NAMALWA (cell line): ENCODE data around the gene GCSAML.
"Not testable (repeated sequence)": the region's sequence is repeated elsewhere in the genome, so short reads cannot be mapped to it uniquely, and the experiment has no call there.

Experiments used
- DNase-seq: peaks from one replicate; pipeline ENCODE4 v3.0.0-alpha.2; 2015; ENCODE audit warnings: low spot score

GCSAML gene

DNA sequence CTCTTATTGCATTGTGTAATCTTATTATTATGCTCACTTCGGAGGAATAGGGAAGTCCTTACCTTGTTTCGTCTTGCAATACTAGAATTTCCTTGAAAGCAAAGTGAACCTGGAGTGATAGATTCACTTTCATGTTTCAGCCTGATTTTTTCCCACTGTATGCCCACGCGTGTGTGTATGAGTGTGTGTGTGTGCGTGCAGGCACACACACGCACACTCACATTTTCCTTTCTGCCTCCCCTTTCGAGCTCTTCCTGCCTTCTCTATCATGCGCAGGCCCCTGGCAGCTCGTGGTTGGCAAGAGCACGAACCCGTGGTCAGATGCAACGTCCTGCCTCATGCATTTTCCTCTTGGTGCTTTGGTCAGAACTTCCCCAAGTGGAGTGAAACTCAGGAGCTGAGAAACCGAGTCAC is at the start of gene GCSAML:
TSS of gene GCSAML (plus strand) at position 366 of the 414 bp plus-strand sequence. CDS start 58 bp downstream, outside the sequence.
- no peak for DNase-seq

DNA sequence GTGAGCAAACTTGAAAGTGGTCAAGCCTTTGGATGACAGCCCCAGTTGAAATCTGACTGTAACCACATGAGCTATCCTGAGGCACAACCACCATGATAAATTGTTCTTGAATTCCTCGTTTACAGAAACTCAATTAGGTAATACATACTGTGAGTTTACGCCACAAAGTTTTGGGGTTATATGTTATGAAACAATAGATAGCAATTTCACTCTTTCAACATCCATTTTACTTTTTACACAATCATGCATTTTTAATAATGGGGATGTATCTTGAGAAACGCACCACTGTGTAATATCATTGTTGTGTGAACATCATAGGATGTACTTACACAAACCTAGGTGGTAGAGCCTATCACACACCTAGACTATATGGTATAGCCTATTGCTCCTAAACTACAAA is 48.1 kb upstream of the GCSAML start:
- no peak for DNase-seq

DNA sequence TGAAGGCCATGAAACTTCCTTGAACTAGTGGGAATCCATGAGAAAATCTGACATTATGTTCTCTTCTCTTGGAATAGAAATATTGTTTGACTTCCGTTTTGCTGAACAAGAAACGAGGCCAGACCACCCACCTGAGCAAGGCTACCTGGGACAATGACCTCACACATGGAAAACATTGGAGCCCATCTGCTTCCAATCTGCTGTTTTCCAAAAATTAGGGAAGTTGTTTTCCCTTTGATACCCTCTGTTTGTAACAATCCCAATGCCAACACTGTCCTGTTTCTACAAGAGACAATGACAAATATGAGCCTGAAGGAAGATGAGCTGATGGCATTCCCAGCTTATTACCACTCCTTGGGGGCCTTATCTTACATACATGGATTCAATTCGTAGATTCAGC is 42.1 kb upstream of the GCSAML start:
- no peak for DNase-seq

DNA sequence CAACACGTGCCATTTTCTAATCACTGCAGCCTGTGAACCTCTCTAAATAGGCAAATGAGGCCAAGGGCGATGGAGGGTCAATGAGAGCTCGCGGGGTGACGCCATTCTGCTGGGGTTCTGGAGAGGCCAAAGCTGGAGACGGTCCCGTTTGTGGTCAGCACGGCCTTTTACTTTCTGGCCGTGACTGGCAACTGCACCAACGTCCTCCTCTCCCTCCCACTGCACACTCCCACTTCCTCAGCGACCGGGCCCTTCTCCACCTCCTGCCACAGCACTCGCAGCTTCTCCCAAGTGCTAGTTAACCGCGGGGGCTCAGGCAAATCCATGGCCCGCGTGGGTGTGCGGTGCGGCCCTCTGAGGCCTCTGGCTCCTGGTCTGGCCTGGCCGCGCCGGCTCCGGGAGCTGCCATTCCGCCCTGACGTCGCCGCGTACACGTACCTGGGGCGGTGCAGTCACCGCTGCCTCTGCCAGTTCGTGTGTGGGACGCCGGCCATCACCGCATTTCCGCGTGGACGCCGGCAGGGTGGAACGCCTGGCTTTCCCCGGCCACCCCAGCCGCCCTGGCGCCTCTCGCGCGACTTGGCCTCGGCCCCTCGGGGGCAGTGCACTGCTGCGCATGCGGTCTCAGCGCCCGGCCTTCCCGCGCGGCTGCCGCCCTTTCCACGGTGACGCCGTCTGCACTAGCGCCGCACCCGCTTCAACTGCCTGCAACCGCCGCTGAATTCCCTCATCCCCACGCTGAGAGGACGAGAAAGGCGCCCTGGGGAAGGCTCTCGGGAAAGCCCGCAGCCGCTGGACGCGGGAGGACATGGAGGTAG is 30.9 kb upstream of the GCSAML start:
- no peak for DNase-seq

DNA sequence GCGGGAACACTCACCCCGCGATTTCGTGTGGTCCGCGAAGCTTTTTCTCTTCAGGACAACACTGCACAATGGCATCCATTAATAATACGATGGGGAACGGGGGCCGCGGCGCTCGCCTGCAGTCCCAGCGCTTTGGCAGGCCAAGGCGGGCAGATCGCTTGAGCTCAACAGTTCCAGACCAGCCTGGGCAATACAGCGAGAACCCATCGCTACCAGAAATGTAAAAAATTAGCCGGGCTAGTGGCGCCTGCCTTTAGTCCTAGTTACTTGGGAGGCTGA is 30.4 kb upstream of the GCSAML start:
- DNase-seq, result no peak

DNA sequence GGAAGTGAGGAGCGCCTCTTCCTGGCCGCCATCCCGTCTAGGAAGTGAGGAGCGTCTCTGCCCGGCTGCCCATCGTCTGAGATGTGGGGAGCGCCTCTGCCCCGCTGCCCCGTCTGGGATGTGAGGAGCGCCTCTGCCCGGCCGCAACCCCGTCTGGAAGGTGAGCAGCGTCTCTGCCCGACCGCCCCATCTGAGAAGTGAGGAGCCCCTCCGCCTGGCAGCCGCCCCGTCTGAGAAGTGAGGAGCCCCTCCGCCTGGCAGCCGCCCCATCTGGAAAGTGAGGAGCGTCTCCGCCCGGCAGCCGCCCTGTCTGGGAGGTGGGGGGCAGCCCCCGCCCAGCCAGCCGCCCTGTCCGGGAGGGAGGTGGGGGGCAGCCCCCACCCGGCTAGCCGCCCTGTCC is 27.0 kb upstream of the GCSAML start:
- not testable (repeated sequence) for DNase-seq

DNA sequence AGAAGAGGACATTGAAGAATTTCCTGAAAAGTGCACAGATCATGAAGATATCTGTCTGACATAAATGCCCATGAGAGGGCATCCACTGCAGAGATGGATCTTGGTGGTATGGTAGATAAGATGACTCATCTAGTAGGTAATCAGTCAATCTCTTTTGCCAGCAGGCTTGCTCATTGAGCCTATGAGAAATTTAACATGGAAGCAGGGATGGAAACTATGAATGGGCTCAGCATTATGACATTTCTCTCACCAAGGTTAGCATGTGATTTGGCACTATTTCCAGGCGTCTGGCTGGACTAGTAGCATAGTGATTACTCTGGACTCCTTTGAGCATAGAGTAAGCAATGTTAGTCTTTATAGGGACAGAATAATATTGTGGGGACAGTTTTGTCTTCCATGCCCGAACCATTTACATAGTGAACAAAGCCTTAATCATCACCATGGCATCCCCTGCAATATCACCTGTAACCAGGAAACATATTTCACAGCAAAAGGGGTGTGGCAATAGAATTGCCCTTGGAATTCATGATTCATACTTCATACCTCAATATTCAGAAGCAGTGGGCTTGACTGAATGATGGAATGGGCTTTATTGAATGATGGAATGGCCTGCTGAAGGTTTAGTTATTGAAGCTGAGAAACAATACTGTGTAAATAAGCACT is 20.0 kb upstream of the GCSAML start:
- DNase-seq, result no peak

DNA sequence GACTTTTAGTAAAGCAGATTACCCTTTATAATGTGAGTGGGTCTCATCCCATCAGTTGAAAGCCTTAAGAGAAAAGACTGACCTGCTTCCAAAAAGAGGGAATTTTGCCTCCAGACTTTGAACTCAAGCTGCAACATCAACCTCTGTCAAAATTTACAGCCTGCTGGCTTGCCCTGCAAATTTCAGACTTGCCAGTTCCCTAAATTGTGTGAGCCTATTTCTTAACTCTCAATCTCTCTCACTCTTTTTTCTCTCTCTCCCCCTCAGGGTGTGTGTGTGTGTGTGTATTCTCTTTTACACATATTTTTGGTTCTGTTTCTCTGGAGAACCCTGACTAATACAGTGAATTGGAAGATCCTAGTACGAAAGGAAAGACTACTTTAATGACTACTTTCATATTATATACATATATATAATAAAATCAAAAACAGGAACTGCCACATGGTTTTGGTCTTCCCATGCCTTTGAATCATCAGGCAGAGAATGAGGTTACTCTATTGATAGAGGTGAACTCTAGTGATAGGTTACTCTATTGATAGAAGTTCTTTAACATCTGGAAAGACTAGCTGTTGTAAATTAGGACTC is 19.1 kb upstream of the GCSAML start:
- no peak for DNase-seq

DNA sequence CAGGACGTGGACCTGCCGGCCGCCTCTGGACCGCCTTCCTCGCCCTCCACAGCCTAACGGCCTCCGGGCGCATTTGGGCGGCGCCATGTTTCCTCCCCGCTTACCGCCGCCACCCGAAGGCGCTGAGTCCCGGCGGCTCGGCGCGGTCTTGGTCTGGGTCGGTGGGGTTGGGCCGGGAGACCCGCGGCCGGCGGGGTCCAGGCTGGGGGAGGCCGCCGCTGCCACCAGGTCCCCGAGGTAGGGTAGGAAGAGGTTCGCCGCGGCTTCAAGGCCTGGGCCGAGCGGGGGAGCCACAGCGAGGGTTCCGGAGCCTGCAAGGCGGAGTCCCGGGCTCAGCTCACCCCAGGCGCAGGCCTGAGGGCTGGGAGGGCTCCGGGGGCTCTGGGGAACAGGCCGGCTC is 18.1 kb upstream of the GCSAML start:
- DNase-seq, result no peak

DNA sequence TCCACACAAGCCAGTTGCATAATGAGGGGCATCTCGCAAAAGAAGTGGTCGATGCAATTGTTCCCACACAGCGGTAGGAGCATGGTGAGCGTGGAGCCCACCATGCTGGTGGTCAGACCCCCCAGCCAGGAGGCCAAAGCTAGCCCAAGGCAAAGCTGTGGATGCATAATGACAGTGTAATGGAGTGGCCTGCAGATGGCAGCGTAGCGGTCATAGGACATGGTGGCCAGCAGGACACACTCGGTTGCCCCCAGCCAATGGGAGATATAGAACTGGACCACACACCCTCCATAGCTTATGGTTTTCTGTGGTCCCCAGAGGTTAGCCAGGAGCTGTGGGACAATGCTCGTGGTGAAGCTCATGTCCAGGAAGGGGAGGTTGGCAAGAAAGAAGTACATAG is 17.0 kb upstream of the GCSAML start:
- no peak for DNase-seq

DNA sequence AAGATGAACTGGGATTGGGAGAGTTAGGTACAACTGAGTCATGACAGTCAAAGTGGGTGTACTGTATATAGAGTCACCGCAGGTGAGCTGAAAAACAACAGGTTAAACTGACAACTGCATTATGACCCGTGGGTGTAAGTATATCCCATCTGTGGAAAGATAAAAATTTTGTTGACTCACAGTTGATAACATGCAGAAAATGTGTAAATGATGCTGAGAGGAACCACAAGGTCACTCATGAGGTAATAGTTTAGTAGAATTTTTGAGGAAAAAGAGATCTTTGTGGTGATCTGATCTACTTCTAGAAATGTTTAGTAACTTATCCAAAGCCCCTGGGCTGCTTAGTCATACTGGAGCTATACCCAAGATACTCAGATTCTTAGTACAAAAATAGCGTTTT is 13.5 kb upstream of the GCSAML start:
- DNase-seq, result no peak

DNA sequence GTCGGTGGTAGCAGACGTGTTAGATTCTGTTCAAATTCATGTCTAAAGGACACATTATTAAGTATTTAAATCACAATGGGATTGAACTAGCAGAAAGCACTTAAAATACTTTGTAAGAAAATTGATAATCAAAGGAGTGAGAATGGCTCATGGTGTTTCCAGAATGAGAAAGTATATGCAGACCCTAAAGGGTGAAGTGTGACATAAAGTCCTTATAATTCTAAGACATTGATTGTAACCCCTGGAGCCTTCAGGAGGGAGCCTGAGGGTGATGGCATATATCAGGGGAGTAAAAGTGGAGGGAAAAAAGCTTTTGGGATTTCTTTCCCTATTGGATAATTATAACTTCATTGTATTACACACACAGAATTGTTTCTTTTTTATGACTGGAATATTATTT is 12.6 kb upstream of the GCSAML start, which contains the start of gene OR2C3:
TSS of gene OR2C3 (minus strand) at position 101 of the 400 bp plus-strand sequence. CDS start 3,929 bp downstream, outside the sequence.
- DNase-seq, result no peak

DNA sequence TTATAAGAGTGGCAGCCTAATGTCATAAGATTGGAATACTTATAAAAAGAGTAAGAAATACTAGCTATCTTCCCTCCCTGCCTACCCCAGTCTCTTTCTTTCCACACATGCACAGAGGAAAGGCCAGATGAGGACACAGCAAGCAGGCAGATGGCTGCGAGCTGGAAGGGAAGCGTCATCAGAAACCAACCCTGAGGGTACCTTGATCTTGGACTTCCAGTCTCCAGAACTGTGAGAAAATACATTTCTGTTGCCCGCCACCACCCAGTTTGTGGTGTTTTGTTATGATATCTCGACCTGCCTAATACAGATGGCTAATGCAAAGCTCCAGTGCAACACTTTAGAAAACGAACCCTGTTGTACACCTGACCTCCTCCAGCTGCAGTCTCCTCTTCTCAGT is 10.4 kb upstream of the GCSAML start:
- DNase-seq, result no peak

DNA sequence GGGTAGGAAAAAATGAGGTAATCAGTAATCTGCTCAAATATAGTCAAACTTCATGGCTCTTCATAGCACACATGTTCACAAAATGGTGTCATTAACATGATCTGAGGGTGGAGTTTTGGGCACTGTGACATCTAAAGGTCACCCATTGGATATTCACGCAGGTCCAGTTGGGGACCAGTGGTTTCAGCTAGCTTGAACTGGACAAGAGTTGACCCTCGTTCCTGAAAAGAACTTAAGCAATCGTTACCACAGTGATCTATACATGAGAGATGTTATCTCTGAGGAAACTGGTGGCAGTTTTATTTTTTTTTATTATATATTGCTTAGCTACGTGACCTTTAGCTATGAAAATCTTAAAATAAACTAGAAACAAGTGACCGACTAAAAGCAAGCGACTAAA is 9.7 kb upstream of the GCSAML start:
- no peak for DNase-seq

DNA sequence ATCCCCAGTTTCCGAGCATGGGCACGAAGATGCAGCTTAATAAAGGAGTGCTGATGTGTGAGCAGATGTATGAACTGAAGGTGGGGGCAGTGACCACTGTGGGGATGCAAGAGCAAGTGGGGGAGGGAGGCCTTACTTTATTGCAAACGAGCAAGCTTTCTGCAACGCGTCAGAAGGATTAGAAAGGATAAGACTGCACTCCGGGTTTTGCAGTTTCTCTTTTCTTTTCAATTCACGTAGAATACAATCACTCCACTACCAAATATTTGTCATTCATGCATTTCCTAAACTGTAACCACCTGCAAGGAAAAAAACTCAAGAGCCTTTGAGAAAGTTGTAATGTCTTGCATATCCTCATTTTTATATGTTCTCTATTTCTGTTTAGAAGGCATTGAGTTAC is 8.4 kb upstream of the GCSAML start:
- DNase-seq, result no peak

DNA sequence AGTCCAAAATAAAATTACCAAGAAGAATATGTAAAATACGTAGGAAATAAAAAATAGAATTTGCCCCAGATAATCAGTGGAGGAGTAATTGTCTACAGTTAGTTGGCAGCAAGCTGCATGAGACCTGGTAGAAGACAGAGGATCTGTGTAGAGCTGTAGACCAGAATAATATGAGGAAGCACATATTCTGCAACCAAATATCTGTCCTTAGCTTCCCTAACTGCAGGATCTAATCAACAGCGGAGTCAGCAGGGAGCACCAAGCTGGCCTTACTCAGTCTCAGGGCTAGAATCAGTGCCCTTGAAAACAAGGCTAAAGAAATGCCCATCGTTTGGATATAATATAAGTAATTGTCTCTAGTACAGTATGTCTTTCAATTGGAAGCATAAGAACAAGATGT is 6.1 kb upstream of the GCSAML start:
- no peak for DNase-seq

DNA sequence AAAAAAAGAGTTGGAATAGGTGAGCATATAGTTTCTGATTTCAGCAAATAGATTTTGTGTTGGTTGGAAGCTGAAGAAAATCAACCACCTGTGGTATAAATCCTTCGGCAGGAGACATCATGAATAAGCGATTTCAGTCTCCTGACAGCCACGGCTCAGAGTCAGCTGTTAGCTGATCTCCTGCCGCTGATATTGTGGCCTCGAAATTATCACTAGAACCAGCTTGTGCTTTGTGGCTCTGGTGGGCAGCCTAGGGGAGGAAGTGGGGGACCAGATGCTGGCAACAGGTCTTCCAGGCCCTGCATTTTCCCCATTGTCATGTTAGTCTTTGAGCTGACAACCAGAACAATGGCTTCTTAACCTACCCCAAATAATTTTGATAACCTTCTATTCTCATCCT is 842 bp upstream of the GCSAML start:
- DNase-seq, result no peak

DNA sequence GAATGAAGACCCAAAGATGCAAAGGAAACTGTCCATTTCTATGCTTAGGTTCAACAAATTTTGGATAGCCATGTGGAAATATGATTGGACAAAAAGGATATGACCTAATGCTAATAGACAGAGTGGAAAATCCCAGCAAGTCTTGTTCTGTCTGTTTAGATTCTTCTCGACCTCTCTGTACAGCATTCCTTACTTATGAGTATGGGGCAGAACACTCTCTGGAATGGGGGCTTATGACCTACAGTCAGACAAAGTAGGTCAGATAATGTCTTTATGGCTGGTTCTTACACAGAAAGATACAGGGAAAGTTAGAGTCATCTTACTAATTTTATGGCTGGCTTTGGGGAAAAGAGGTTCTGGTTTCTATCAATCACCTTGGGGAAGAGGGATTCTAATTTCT is 2.8 kb downstream of the GCSAML start:
- DNase-seq, result no peak

DNA sequence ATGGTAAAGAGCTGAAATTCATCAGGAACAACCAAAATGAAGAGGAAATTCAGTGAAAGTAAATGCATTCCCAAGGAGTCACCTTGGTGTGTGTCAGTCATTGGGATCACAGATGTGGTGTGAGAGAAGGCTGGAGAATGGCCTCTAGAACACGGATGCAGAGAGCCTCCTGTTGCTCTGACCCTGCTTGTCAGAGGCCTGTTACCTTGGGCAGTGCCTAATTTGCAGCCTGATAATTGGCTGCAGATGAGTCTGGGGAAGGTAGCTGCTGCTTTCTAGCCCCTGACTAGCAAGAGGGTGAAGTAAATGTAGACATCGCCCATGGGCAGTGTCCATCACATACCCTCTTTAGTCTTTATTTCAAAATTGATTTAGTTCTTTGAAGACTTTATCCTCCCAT is 3.3 kb downstream of the GCSAML start:
- no peak for DNase-seq

DNA sequence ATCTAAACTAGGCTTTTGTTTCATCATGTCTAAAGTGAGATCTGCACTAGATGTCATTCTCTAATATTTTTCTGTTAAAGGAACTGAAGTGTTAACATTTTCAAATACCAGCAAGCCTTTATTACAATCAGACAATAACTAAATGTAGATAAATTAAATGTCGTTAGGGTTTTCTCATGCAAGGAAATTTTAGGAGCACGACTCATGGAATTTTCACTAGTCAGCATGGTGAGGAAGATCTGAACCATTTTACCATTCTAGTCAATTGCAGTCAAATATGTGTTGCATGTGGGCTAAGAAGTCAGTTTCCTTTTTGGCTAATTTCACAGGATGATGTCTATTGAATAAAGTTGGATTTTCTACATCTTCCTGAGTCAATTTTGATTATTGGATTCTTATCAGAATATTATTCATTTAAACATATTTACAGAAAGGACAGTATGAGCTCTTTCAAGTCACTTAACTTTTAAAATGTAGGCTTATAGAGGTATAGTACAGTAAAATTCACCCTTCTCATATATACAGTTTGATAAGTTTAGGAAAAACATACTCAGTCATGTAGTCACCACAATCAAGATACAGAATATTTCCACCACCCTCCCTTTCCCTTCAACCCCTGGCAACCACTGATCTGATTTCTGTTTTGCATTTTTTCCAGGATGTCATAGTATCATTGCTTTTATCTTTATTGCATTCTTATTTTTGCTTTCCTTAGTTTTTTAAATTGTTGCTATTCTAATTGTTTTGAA is 9.2 kb downstream of the GCSAML start:
- no peak for DNase-seq

DNA sequence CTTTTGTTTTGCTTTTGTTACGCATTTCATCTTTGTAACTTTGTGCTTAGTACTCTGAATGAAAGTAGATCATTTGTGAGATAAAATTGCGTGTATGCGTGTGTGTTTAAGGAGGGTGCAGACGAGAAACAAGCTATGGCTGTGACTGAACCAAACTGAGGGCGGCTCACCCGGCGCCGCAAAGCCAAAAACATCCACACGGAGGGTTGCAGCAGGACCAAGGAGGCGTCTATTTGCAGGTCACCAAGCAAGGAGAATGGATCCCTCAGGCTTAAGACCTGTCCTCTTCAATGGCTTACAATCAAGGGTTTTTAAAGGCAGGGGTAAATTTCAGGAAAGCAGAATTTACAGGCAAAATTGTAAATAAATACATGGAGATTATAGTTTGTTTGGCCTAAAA is 12.8 kb downstream of the GCSAML start:
- no peak for DNase-seq

DNA sequence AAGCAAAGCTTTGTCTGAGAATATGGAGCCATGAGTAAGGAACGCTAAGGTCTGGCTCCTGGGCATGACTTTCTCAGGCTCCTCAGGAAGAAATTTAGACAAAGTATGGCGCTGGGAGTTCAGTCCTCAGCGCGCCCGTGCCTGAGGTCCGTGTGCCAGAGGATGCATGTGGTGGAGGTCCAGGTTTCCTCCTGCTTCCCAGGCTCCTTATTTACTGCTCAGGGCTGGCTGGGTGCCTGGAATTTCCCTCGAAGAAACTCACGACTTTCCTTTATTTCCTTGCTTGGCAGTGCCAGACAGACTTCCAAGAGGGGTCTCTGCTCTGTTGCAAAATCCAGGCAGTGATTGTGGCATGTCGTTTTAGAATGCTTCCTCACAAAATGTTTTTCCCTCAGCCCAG is 13.3 kb downstream of the GCSAML start:
- DNase-seq, result no peak

DNA sequence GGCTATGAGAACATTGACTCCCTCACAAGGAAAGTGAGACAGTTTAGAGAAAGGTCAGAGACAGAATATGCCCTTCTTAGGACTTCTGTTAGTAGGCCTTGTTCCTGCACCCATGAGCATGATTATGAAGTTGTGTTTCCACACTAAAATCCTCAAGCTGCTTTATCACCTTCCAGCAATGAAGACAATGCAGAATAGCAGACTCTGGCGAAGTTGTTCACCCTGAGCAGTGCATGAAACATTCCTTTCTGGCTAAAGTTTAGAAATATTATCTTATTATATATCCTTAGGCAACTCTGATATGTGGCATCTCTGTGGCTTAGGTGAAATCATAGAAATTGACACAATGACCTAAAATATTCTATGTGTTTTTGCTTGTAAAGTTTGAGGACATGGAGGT is 25.3 kb downstream of the GCSAML start:
- no peak for DNase-seq
